Liver (tissue), 9 donors: ENCODE results near the gene FIBP. TPM values are rescaled to one million over a fixed set of nuclear protein-coding genes. Genes with fewer than 3 reads are reported as not detected.

ENCODE experiments used
- DNase-seq: peaks from one replicate; pipeline ENCODE4 v3.0.0-alpha.2; 2017; ENCODE audit warnings: low spot score
- H3K27ac ChIP-seq, 2 donors: one replicate each; pipeline ENCODE4 v1.7.0; 2013; ENCODE audit warnings: inconsistent platforms in 2 of 2, low read length in 2 of 2, control low read depth in 1 of 2, low read depth in 1 of 2, mild to moderate bottlenecking in 1 of 2
- H3K27me3 ChIP-seq, 4 donors: one replicate each; pipeline versions ENCODE4 v1.6.1 to v1.7.0; 2013; ENCODE audit warnings: low read length in 3 of 4, inconsistent platforms in 1 of 4, mild to moderate bottlenecking in 1 of 4, moderate library complexity in 1 of 4; ENCODE audit not compliant: control insufficient read depth in 4 of 4, insufficient read depth in 4 of 4
- H3K36me3 ChIP-seq, 4 donors: one replicate each; pipeline versions ENCODE4 v1.6.1 to v1.7.0; 2013; ENCODE audit warnings: low read length in 3 of 4, mild to moderate bottlenecking in 3 of 4, low read depth in 1 of 4, moderate library complexity in 1 of 4; ENCODE audit not compliant: control insufficient read depth in 4 of 4, insufficient read depth in 3 of 4
- H3K4me1 ChIP-seq, 4 donors: one replicate each; pipeline versions ENCODE4 v1.6.1 to v1.7.0; 2013; ENCODE audit warnings: low read length in 3 of 4, mild to moderate bottlenecking in 3 of 4, moderate library complexity in 1 of 4; ENCODE audit not compliant: control insufficient read depth in 4 of 4, insufficient read depth in 4 of 4
- H3K4me3 ChIP-seq, 3 donors: one replicate each; pipeline versions ENCODE4 v1.6.1 to v1.7.0; 2013; ENCODE audit warnings: low read length in 3 of 3, control low read depth in 1 of 3, low read depth in 1 of 3, mild to moderate bottlenecking in 1 of 3
- H3K9ac ChIP-seq, 2 donors: one replicate each; pipeline ENCODE4 v1.7.0; 2013; ENCODE audit warnings: low read length in 2 of 2, mild to moderate bottlenecking in 2 of 2, moderate library complexity in 2 of 2, control low read depth in 1 of 2, low read depth in 1 of 2
- H3K9me3 ChIP-seq, 4 donors: one replicate each; pipeline versions ENCODE4 v1.6.1 to v1.7.0; 2013; ENCODE audit warnings: low read length in 3 of 4; ENCODE audit not compliant: control insufficient read depth in 4 of 4
- ATF3 ChIP-seq: IDR thresholded peaks from 2 replicates; pipeline ENCODE4 v1.6.1; 2016; ENCODE audit warnings: antibody characterized with exemption
- CTCF ChIP-seq: fragments of 150-350 bp; IDR thresholded peaks from 2 replicates; pipeline ENCODE4 v1.5.1; 2017; ENCODE audit warnings: improper control_type of control experiment, low read depth, low read length; ENCODE audit not compliant: missing input control
- EGR1 ChIP-seq, 2 donors: IDR thresholded peaks; 2 replicates each; pipeline ENCODE4 v1.6.1; 2016 to 2018; ENCODE audit warnings: antibody characterized with exemption in 2 of 2, low read depth in 2 of 2
- GABPA ChIP-seq, 2 donors: IDR thresholded peaks in 1 of 2; conservative IDR thresholded peaks in 1 of 2; 2 replicates each; pipeline ENCODE4 v1.6.1; 2016; ENCODE audit warnings: antibody characterized with exemption in 2 of 2, mild to moderate bottlenecking in 1 of 2, moderate library complexity in 1 of 2
- HNF4A ChIP-seq, 2 donors: conservative IDR thresholded peaks; 2 replicates each; pipeline ENCODE4 v1.6.1; 2016; ENCODE audit warnings: antibody characterized with exemption in 2 of 2, mild to moderate bottlenecking in 2 of 2
- HNF4G ChIP-seq: IDR thresholded peaks from 2 replicates; pipeline ENCODE4 v1.6.1; 2016; ENCODE audit warnings: antibody characterized with exemption
- MAX ChIP-seq: IDR thresholded peaks from 2 replicates; pipeline ENCODE4 v1.6.1; 2016; ENCODE audit warnings: antibody characterized with exemption
- RXRA ChIP-seq, 2 donors: IDR thresholded peaks; 2 replicates each; pipeline ENCODE4 v1.6.1; 2017 to 2018; ENCODE audit warnings: antibody characterized with exemption in 2 of 2, mild to moderate bottlenecking in 1 of 2
- TAF1 ChIP-seq: conservative IDR thresholded peaks from 2 replicates; pipeline ENCODE4 v1.6.1; 2016; ENCODE audit warnings: antibody characterized with exemption, mild to moderate bottlenecking
- YY1 ChIP-seq: IDR thresholded peaks from 2 replicates; pipeline ENCODE4 v1.6.1; 2016; ENCODE audit warnings: antibody characterized with exemption, mild to moderate bottlenecking
- WGBS: extraction: QIAGEN DNeasy Blood & Tissue Kit; methylation state at CpG from one replicate; pipeline ENCODE4 v1.1.7; 2013; 5-methylcytosine and 5-hydroxymethylcytosine counted together
- polyA plus RNA-seq, 2 donors: library from polyadenylated mRNA; stranded (reverse) in 1 of 2; unstranded in 1 of 2; fragments of 200-250 nt in 1 of 2; fragments of >200 nt in 1 of 2; fragmentation: Nextera tagmentation in 1 of 2; extraction: Ambion mirVana in 1 of 2; gene quantifications; one replicate each; pipeline versions ENCODE4 v1.2.1 to v1.2.3, GENCODE V29; 2013 to 2015
- total RNA-seq, 2 donors: library from RNA; depleted of rRNA; stranded (reverse); fragments of >200 nt; gene quantifications; one replicate each; pipeline ENCODE4 v1.2.3, GENCODE V29; 2014
- TF ChIP-seq, protein P1 (sequence below): IDR thresholded peaks from 2 replicates; pipeline ENCODE4 v1.6.1; 2016; ENCODE audit warnings: antibody characterized with exemption
- donor health status: healthy.
- donor health status: healthy.
- donor health status: healthy.
- donor health status: healthy.
- donor health status: healthy.

Gene FIBP
- total and polyA plus RNA-seq, 4 donors, result 23.7 to 45.4 (median 29.1) TPM

DNA sequence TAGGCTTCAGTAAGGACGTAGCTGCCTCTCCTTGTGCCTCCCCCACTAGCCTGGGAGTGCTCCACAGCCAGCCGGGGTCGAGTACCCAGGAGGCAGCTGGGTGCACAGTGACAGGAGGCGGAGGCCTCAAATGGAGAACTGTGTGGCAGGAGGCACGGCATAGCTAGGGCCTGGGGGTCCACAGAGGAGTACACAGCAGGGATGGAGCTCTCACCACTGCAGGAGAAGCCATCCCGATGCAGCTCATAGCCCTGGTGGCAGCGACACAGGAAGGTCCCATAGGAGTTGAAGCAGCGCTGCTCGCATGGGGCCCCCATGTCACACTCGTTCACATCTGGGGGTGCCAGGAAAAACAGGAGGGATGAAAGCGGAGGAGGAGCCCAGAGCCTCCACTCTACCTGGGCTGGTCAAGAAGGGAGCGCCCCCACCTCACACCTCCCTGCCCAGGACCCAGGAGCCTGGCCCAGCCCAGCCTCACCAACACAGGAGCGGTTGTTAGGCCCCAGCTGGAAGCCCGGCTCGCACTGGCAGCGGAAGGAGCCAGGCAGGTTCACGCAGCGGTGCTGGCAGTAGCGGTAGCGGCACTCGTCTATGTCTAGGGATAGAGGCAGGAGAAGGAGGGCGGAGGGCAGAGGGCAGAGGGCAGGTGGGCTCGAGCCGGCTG is 18.5 kb downstream of the FIBP start:
- Histone ChIP-seq H3K27ac (no peak overlapping the region), H3K4me1 (peaks cover 0 to 20% (median 6%) of the 10 kb centered on the region in 4 donors), H3K27me3 (no peaks in the 10 kb centered on the region), H3K36me3 (peaks cover 6 to 25% (median 8%) of the 10 kb centered on the region in 4 donors), H3K4me3 (no peak overlapping the region), H3K9me3 (no peaks in the 10 kb centered on the region), H3K9ac (no peak overlapping the region)
- no peak for TF ChIP-seq MAX
- WGBS, result 83% methylated on average over 24 of the region's 24 CpGs
- no peak for DNase-seq

GRCh38 chr11:65868907-65869306 is 19.4 kb downstream of the FIBP start:
- DNase-seq, result no peak
- Histone ChIP-seq H3K4me1 (peaks cover 0 to 20% (median 6%) of the 10 kb centered on the region in 4 donors), H3K27me3 (no peaks in the 10 kb centered on the region), H3K9me3 (no peaks in the 10 kb centered on the region), H3K4me3 (no peak overlapping the region), H3K36me3 (peaks cover 11 to 34% (median 12%) of the 10 kb centered on the region in 4 donors), H3K9ac (no peak overlapping the region), H3K27ac (no peak overlapping the region)
- TF ChIP-seq YY1 (no peak), EGR1 (IDR thresholded peaks at IDR 0.05; ENCODE audit: low read depth in 2 of 2) (no peak), RXRA (IDR thresholded peaks at IDR 0.05) (no peak), MAX (no peak), HNF4A (conservative IDR thresholded peaks at IDR 0.05) (no peak), HNF4G (no peak)
- TF ChIP-seq, protein P1, sequence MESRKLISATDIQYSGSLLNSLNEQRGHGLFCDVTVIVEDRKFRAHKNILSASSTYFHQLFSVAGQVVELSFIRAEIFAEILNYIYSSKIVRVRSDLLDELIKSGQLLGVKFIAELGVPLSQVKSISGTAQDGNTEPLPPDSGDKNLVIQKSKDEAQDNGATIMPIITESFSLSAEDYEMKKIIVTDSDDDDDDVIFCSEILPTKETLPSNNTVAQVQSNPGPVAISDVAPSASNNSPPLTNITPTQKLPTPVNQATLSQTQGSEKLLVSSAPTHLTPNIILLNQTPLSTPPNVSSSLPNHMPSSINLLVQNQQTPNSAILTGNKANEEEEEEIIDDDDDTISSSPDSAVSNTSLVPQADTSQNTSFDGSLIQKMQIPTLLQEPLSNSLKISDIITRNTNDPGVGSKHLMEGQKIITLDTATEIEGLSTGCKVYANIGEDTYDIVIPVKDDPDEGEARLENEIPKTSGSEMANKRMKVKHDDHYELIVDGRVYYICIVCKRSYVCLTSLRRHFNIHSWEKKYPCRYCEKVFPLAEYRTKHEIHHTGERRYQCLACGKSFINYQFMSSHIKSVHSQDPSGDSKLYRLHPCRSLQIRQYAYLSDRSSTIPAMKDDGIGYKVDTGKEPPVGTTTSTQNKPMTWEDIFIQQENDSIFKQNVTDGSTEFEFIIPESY, result no peak
- WGBS, result 95% methylated on average over 3 of the region's 3 CpGs

DNA sequence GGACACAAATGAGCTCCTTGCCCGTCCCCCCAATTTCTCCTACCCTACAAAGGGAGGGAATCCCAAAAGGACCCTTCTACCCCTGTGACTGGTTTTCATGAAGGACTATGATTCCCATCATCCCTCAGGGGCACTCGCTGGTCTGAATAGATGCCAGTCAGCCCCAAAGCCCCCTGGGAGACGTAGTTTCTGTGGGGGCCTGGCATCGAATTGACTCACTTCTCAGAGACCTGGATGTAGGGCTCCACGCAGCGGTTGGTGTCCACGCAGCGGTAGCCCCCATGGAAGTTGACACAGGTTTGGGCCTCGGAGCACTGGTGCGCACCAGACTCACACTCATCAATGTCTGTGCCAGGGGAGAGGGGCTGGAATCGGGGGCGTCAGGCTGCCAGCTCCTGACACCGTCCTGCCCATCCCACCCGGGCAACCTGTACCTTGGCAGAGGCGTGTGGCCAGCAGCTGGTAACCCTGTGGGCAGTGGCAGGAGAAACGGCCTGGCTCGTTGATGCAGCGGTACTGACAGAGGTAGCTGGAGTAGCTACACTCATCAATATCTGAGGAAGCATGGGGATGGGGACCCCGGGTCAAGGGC is 20.1 kb downstream of the FIBP start:
- Histone ChIP-seq H3K4me3 (no peak overlapping the region), H3K9ac (no peak overlapping the region), H3K4me1 (peaks cover 0 to 14% (median 5%) of the 10 kb centered on the region in 4 donors), H3K27me3 (no peaks in the 10 kb centered on the region), H3K9me3 (no peaks in the 10 kb centered on the region), H3K27ac (no peak overlapping the region), H3K36me3 (peaks cover 16 to 38% (median 19%) of the 10 kb centered on the region in 4 donors)
- WGBS, result 90% methylated on average over 19 of the region's 19 CpGs
- TF ChIP-seq HNF4G (no peak), EGR1 (IDR thresholded peaks at IDR 0.05; ENCODE audit: low read depth in 2 of 2) (no peak), HNF4A (conservative IDR thresholded peaks at IDR 0.05) (no peak), ATF3 (no peak), TAF1 (no peak), GABPA (IDR thresholded peaks at IDR 0.05 in 1 of 2, conservative IDR thresholded peaks at IDR 0.05 in 1 of 2) (no peak), CTCF (no peak)
- no peak for DNase-seq
